GM23338 (cell line): Measurements from ENCODE around the gene KHK.

Experiments
- CREB1 ChIP-seq: fragments of 250-450 bp; sonication (Bioruptor Pico); IDR thresholded peaks from 2 replicates; pipeline ENCODE4 v1.5.0; 2020; ENCODE audit warnings: low read depth, mild to moderate bottlenecking, moderate library complexity
- CTCF ChIP-seq, 2 experiments: fragments of 200-600 bp in 1 of 2; sonication (generic) in 1 of 2; conservative IDR thresholded peaks; 2 replicates each; pipeline versions ENCODE4 v1.5.1 to v1.6.1; 2016 to 2017; ENCODE audit warnings: antibody characterized with exemption in 2 of 2, low read depth in 2 of 2, mild to moderate bottlenecking in 2 of 2, moderate library complexity in 1 of 2
- ETS1 ChIP-seq: IDR thresholded peaks from 2 replicates; pipeline ENCODE4 v1.6.1; 2016; ENCODE audit warnings: antibody characterized with exemption
- EZH2 ChIP-seq: fragments of 200-600 bp; sonication (generic); IDR thresholded peaks from one replicate; pipeline ENCODE4 v1.8.0; 2017; ENCODE audit warnings: antibody characterized with exemption, mild to moderate bottlenecking, low read depth; ENCODE audit not compliant: unreplicated experiment
- EZH2phosphoT487 ChIP-seq: fragments of 200-600 bp; sonication (generic); IDR thresholded peaks from one replicate; pipeline ENCODE4 v1.8.1; 2018; ENCODE audit warnings: antibody characterized with exemption; ENCODE audit not compliant: unreplicated experiment
- JUNB ChIP-seq: IDR thresholded peaks from one replicate; pipeline ENCODE4 v1.6.1; 2016; ENCODE audit warnings: antibody characterized with exemption; ENCODE audit not compliant: unreplicated experiment
- POLR2AphosphoS5 ChIP-seq: IDR thresholded peaks from 2 replicates; pipeline ENCODE4 v1.6.1; 2016; ENCODE audit warnings: antibody characterized with exemption, low read depth
- REST ChIP-seq: IDR thresholded peaks from one replicate; pipeline ENCODE4 v1.6.1; 2018; ENCODE audit warnings: antibody characterized with exemption; ENCODE audit not compliant: unreplicated experiment
- STAT1 ChIP-seq: IDR thresholded peaks from one replicate; pipeline ENCODE4 v1.6.1; 2016; ENCODE audit warnings: antibody characterized with exemption; ENCODE audit not compliant: unreplicated experiment
- ZNF114 ChIP-seq: fragments of 250-450 bp; sonication (Bioruptor Pico); IDR thresholded peaks from 2 replicates; pipeline ENCODE4 v1.5.0; 2020; ENCODE audit warnings: mild to moderate bottlenecking, moderate library complexity
- ZNF331 ChIP-seq: fragments of 250-450 bp; sonication (Bioruptor Pico); IDR thresholded peaks from 2 replicates; pipeline ENCODE4 v1.5.0; 2020; ENCODE audit warnings: low read depth, mild to moderate bottlenecking, moderate library complexity
- TF ChIP-seq, protein P1 (sequence below): fragments of 250-450 bp; sonication (Bioruptor Pico); IDR thresholded peaks from 2 replicates; pipeline ENCODE4 v1.5.0; 2020; ENCODE audit warnings: mild to moderate bottlenecking, moderate library complexity

- no peak for TF ChIP-seq CTCF (conservative IDR thresholded peaks at IDR 0.05; ENCODE audit: low read depth in 2 of 2)
- no peak for TF ChIP-seq POLR2AphosphoS5
- no peak for TF ChIP-seq ZNF331 (CRISPR knock-in tag)
- no peak for TF ChIP-seq EZH2phosphoT487
- TF ChIP-seq CREB1 (CRISPR knock-in tag) = no peak
- TF ChIP-seq EZH2 = no peak
- no peak for TF ChIP-seq REST
- TF ChIP-seq JUNB = no peak
- TF ChIP-seq ETS1 = no peak
- TF ChIP-seq STAT1 = no peak
- TF ChIP-seq ZNF114 (CRISPR knock-in tag) = no peak
- TF ChIP-seq, protein P1, sequence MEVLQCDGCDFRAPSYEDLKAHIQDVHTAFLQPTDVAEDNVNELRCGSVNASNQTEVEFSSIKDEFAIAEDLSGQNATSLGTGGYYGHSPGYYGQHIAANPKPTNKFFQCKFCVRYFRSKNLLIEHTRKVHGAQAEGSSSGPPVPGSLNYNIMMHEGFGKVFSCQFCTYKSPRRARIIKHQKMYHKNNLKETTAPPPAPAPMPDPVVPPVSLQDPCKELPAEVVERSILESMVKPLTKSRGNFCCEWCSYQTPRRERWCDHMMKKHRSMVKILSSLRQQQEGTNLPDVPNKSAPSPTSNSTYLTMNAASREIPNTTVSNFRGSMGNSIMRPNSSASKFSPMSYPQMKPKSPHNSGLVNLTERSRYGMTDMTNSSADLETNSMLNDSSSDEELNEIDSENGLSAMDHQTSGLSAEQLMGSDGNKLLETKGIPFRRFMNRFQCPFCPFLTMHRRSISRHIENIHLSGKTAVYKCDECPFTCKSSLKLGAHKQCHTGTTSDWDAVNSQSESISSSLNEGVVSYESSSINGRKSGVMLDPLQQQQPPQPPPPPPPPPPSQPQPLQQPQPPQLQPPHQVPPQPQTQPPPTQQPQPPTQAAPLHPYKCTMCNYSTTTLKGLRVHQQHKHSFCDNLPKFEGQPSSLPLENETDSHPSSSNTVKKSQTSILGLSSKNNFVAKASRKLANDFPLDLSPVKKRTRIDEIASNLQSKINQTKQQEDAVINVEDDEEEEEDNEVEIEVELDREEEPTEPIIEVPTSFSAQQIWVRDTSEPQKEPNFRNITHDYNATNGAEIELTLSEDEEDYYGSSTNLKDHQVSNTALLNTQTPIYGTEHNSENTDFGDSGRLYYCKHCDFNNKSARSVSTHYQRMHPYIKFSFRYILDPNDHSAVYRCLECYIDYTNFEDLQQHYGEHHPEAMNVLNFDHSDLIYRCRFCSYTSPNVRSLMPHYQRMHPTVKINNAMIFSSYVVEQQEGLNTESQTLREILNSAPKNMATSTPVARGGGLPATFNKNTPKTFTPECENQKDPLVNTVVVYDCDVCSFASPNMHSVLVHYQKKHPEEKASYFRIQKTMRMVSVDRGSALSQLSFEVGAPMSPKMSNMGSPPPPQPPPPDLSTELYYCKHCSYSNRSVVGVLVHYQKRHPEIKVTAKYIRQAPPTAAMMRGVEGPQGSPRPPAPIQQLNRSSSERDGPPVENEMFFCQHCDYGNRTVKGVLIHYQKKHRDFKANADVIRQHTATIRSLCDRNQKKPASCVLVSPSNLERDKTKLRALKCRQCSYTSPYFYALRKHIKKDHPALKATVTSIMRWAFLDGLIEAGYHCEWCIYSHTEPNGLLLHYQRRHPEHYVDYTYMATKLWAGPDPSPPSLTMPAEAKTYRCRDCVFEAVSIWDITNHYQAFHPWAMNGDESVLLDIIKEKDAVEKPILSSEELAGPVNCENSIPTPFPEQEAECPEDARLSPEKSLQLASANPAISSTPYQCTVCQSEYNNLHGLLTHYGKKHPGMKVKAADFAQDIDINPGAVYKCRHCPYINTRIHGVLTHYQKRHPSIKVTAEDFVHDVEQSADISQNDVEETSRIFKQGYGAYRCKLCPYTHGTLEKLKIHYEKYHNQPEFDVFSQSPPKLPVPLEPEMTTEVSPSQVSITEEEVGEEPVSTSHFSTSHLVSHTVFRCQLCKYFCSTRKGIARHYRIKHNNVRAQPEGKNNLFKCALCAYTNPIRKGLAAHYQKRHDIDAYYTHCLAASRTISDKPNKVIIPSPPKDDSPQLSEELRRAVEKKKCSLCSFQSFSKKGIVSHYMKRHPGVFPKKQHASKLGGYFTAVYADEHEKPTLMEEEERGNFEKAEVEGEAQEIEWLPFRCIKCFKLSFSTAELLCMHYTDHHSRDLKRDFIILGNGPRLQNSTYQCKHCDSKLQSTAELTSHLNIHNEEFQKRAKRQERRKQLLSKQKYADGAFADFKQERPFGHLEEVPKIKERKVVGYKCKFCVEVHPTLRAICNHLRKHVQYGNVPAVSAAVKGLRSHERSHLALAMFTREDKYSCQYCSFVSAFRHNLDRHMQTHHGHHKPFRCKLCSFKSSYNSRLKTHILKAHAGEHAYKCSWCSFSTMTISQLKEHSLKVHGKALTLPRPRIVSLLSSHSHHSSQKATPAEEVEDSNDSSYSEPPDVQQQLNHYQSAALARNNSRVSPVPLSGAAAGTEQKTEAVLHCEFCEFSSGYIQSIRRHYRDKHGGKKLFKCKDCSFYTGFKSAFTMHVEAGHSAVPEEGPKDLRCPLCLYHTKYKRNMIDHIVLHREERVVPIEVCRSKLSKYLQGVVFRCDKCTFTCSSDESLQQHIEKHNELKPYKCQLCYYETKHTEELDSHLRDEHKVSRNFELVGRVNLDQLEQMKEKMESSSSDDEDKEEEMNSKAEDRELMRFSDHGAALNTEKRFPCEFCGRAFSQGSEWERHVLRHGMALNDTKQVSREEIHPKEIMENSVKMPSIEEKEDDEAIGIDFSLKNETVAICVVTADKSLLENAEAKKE (CRISPR knock-in tag) = no peak
Observed at GRCh38 chr2:27117995-27118524, 31.5 kb downstream of the KHK start.
